ENCODE measurements around the gene SIRT2. TPM values are rescaled to one million over a fixed set of nuclear protein-coding genes. Genes with fewer than 3 reads are reported as not detected.

Gene SIRT2
- total and polyA plus RNA-seq, 2 of the 13 experiments (the other 11 are each of a cell fraction or from before 2014, with no cell fraction given): 22.3 to 26.1 TPM

- FAIRE-seq (no peak), ATAC-seq (peak; percentile 4), DNase-seq (ENCODE audit: low spot score) (no peak)
- BruUV-seq (replicated peaks): no TSS peak
- Histone ChIP-seq H4K20me1 (ENCODE audit: insufficient read depth, low read length) (peaks cover 25% of the 10 kb centered on the region), H3K4me1 (ENCODE audit: insufficient read depth, low read length) (peaks cover 65% of the 10 kb centered on the region), H3K9ac (ENCODE audit: insufficient read depth, low read depth, low read length) (0 out of 2 replicates have a peak overlapping the region, but pooled peaks have one; percentile 0), H2AFZ (ENCODE audit: low read length) (no peak overlapping the region), H3K4me2 (ENCODE audit: low read depth, low read length) (no peak overlapping the region), H3K4me3 (replicated peaks in 1 of 3; ENCODE audit: insufficient read depth in 1 of 3, low read depth in 2 of 3, low read length in 3 of 3) (no peak overlapping the region), H3K36me3 (replicated peaks in 1 of 2; ENCODE audit: control insufficient read depth in 1 of 2, insufficient read depth in 2 of 2, low read length in 2 of 2) (peaks cover 34 to 77% of the 10 kb centered on the region in 2 experiments), H3K27ac (ENCODE audit: extremely low read length, insufficient read depth, low read length) (peak overlapping the region; percentile 60), H3K27me3 (ENCODE audit: control insufficient read depth in 1 of 2, insufficient read depth in 2 of 2, low read length in 2 of 2) (no peaks in the 10 kb centered on the region), H3K79me2 (ENCODE audit: insufficient read depth, low read length) (peaks cover 14% of the 10 kb centered on the region), H3K9me3 (ENCODE audit: low read length) (no peaks in the 10 kb centered on the region)
- in situ Hi-C loops (cut with HindIII; ENCODE audit: extremely low pct_ligation_motif_present, low pct_unique_long_range_greater_than_20kb) (no loop called here), intact Hi-C loops (cut with micrococcal nuclease; ENCODE audit: unreplicated experiment) (loop anchor here (10.0 kb wide), 1 partner anchor 184 kb away; no protein-coding TSS in a partner anchor)
- ChIA-PET CTCF (ENCODE audit: low intra/inter-chr PET ratio, low total read pairs) (no interaction called here), POLR2A (interaction anchor here (0.7 to 4.4 kb wide), 14 partner anchors 8 to 138 kb away, joined by 3 to 42 read pairs (median 5); partner anchors contain the start of genes HNRNPL, MRPS12, RINL and SARS2)
- WGBS (ENCODE audit: low lambda C conversion rate): 87% methylated on average over 11 of the region's 19 CpGs
- TF ChIP-seq POLR2AphosphoS5 (IDR thresholded peaks at IDR 0.05; ENCODE audit: low read depth, low read length) (0 out of 2 replicates have a peak, but pooled peaks have one; percentile 16), CTCF (CRISPR knock-in tag; IDR thresholded peaks at IDR 0.05) (0 out of 2 replicates have a peak, but pooled peaks have one; percentile 9), EEA1 (CRISPR knock-in tag; IDR thresholded peaks at IDR 0.05; ENCODE audit: borderline replicate concordance) (no peak), ZFP91 (CRISPR knock-in tag; IDR thresholded peaks at IDR 0.05; ENCODE audit: borderline replicate concordance) (peak; percentile 52; the same call in 1 of the 2 replicates), ZNF687 (CRISPR knock-in tag; IDR thresholded peaks at IDR 0.05) (peak; percentile 59; the same call in 1 of the 2 replicates), NCOA2 (CRISPR knock-in tag; IDR thresholded peaks at IDR 0.05) (no peak), POLR2A (IDR thresholded peaks at IDR 0.05; ENCODE audit: insufficient read depth in 1 of 2, low read depth in 2 of 2, low read length in 2 of 2) (peak in 1 of 2 experiments; percentile 8; a peak in 2 of 4 replicates), PAF1 (CRISPR knock-in tag; IDR thresholded peaks at IDR 0.05) (0 out of 2 replicates have a peak, but pooled peaks have one; percentile 13), RBFOX2 (IDR thresholded peaks at IDR 0.05; ENCODE audit: low read depth, low read length) (peak; percentile 64), POLR2AphosphoS2 (IDR thresholded peaks at IDR 0.05; ENCODE audit: low read depth, low read length) (peak; percentile 9; the same call in 1 of the 2 replicates), FOSL2 (CRISPR knock-in tag; IDR thresholded peaks at IDR 0.05) (0 out of 2 replicates have a peak, but pooled peaks have one; percentile 31), ZFP36L1 (CRISPR knock-in tag; IDR thresholded peaks at IDR 0.05) (no peak), ZNF414 (CRISPR knock-in tag; IDR thresholded peaks at IDR 0.05) (0 out of 2 replicates have a peak, but pooled peaks have one; percentile 10), NFKB2 (CRISPR knock-in tag; IDR thresholded peaks at IDR 0.05; ENCODE audit: borderline replicate concordance) (peak; percentile 3; the same call in 1 of the 2 replicates), HDAC2 (CRISPR knock-in tag; IDR thresholded peaks at IDR 0.05) (no peak)
These were observed 61.0 kb downstream of the SIRT2 start for GRCh38 chr19:38838208-38838985.

Data from HepG2 (cell line).